Stimulated activated CD8-positive, alpha-beta memory T cell treated with anti-CD3 and anti-CD28 coated beads, Interleukin-2, amount 100 ng/mL, for 48 hours (primary cell): ENCODE results near the gene DSCAML1.

Source experiments
- DNase-seq, 2 donors: peaks; one replicate each; pipeline ENCODE4 v3.0.0-alpha.2; 2020; ENCODE audit warnings: low read depth in 2 of 2

DSCAML1 gene

DNA sequence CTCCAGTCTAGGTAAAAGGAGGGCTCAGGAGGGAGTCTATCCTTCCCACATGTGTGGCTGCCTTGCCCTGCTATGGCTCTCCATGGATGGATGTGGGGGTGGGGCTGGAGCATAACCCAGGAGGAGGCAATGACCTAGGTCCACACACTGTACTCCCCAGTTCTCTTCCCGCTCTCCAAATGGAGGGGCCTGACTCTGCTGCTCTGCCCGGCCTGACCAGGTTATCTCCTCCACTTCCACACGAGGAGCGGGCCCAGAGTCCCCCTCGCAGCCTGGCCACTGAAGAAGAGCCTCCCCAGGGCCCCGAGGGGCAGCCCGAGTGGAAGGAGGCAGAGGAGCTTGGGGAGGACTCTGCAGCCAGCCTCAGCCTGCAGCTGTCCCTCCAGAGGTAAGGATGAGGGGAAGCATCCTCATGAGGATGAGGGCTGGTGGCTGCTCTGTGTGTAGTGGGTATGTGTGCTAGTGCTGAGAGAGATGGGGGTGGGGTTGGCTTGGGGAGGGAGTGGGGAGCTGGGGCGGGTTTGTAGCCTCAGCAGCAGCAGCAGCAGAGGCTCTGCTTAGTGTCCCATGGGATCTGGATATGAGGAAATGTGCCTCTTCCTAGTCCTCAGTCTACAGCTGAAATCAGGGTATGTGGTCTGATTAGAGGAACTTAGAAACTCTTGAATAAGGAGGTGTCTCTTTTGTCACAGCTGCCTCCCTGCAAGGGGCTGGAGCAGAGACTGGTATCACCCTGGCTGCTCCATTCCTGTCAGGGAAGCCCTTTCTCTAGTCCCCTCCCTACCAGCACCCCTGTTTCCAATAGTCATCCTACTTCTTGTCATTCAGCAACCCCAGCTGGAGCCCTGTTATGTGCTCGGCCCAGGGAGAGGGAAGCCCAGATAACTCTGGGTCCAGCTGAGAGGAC lies 415.3 kb downstream of the DSCAML1 start:
- DNase-seq = no peak

DNA sequence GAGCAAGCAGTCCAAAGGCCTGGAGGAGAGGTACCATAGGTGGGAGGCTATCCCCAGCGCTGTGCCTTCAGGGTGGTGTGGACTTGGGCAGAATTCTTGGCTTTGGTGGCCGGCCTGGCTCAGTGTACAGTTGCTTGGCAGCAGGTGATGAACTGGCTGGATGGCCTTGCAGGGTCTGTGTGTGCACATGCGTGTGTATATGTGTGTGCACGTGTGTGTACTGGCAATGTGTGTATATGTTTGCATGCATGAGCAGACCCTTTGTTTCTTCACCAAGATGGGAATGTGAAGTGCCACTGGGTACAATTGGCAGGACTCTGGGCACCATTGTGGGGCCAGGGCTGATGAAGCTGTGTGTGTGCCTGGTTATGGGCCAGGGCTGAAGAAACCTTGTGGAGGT lies 416.3 kb downstream of the DSCAML1 start:
- DNase-seq = no peak

DNA sequence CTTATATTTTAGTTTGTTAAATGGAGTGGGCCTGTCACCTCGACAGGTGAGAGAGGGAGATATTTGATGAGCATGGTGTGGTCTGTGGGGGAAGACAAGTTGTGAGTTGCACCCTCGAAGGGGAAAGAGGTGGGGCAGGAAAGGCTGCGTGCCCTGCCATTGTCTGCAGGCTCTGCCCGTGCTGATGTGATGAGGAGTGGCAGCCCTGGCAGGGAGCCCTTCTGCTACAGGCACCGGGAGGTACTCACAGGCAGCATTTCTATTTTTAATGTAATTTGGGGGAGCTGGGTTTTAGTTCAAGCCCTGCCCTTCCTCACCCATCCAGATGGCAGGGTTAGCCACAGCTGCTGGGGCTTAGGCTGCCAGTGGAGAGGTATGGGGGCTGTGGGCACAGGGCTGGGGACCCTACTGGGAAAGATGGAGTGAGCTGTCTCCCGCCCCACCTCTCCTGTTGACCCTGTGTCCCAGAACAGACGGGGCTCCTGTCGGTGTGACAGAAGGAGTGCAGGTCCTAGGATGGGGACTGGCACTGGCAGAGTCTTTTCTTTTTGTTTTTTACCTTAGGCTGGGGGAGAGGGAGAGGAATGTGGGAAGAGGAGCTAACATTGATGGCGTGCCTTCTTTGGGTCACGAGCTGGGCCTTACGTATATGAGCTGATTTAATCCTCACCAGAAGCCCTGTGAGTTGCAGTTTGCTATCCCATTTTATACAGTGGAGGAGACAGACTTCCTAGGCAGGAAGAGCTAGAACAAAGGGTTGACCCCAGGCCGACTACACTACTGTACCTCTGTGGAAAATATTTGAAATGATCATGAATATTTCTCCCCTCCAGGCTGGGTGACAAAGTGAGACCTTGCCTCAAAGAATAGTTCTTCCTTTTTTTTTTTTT lies 417.8 kb downstream of the DSCAML1 start:
- DNase-seq = no peak
